H9 (cell line): Measurements from ENCODE around the gene RPL19. TPM values are rescaled to one million over a fixed set of nuclear protein-coding genes. Genes with fewer than 3 reads are reported as not detected.

Experiments
- DNase-seq: peaks from one replicate; pipeline ENCODE4 v3.0.0-alpha.2; 2017
- H2AFZ ChIP-seq: one replicate; pipeline ENCODE4 v1.6.1; 2013; ENCODE audit warnings: mild to moderate bottlenecking, low read length, control low read depth, moderate library complexity
- H2AK5ac ChIP-seq: 2 replicates; pipeline ENCODE4 v1.6.1; 2013; ENCODE audit warnings: low read length, control low read depth, mixed read lengths; ENCODE audit not compliant: insufficient read length
- H2BK120ac ChIP-seq: one replicate; pipeline ENCODE4 v1.6.1; 2013; ENCODE audit warnings: low read depth, mild to moderate bottlenecking, low read length, control low read depth, inconsistent platforms; ENCODE audit not compliant: poor library complexity, severe bottlenecking
- H2BK12ac ChIP-seq: 2 replicates; pipeline ENCODE4 v1.6.1; 2013; ENCODE audit warnings: low read length, control low read depth, mixed read lengths, low read depth; ENCODE audit not compliant: insufficient read length
- H2BK15ac ChIP-seq: 2 replicates; pipeline ENCODE4 v1.6.1; 2013; ENCODE audit warnings: low read depth, low read length, control low read depth
- H2BK20ac ChIP-seq: one replicate; pipeline ENCODE4 v1.6.1; 2013; ENCODE audit warnings: low read depth, mild to moderate bottlenecking, low read length, control low read depth, inconsistent platforms; ENCODE audit not compliant: poor library complexity, severe bottlenecking
- H2BK5ac ChIP-seq: 2 replicates; pipeline ENCODE4 v1.6.1; 2013; ENCODE audit warnings: low read length, control low read depth, mixed read lengths; ENCODE audit not compliant: insufficient read length
- H3K14ac ChIP-seq: 2 replicates; pipeline ENCODE4 v1.6.1; 2013; ENCODE audit warnings: low read length, control low read depth; ENCODE audit not compliant: insufficient read depth
- H3K18ac ChIP-seq: 2 replicates; pipeline ENCODE4 v1.6.1; 2013; ENCODE audit warnings: low read depth, mild to moderate bottlenecking, mixed read lengths, low read length, control low read depth; ENCODE audit not compliant: insufficient read length
- H3K23ac ChIP-seq: 2 replicates; pipeline ENCODE4 v1.6.1; 2013; ENCODE audit warnings: low read length, control low read depth, mixed read lengths, low read depth; ENCODE audit not compliant: insufficient read length
- H3K23me2 ChIP-seq: 2 replicates; pipeline ENCODE4 v1.6.1; 2013; ENCODE audit warnings: low read depth, mild to moderate bottlenecking, mixed read lengths, low read length, control low read depth; ENCODE audit not compliant: insufficient read length, poor library complexity, severe bottlenecking
- H3K27ac ChIP-seq: 2 replicates; pipeline ENCODE4 v1.5.1; 2013; ENCODE audit warnings: low read length, control low read depth, mixed read lengths, low read depth; ENCODE audit not compliant: insufficient read length
- H3K27me3 ChIP-seq: 2 replicates; pipeline ENCODE4 v1.6.1; 2013; ENCODE audit warnings: low read length, control low read depth, inconsistent platforms; ENCODE audit not compliant: insufficient read depth
- H3K4ac ChIP-seq: 2 replicates; pipeline ENCODE4 v1.6.1; 2013; ENCODE audit warnings: low read depth, mild to moderate bottlenecking, control low read depth, inconsistent platforms, low read length, moderate library complexity
- H3K4me1 ChIP-seq: 2 replicates; pipeline ENCODE4 v1.6.1; 2013; ENCODE audit warnings: low read length, control low read depth, inconsistent platforms; ENCODE audit not compliant: insufficient read depth
- H3K4me2 ChIP-seq: 2 replicates; pipeline ENCODE4 v1.6.1; 2013; ENCODE audit warnings: low read length, control low read depth, mixed read lengths; ENCODE audit not compliant: insufficient read length, insufficient read depth
- H3K56ac ChIP-seq: 2 replicates; pipeline ENCODE4 v1.6.1; 2013; ENCODE audit warnings: low read depth, mild to moderate bottlenecking, mixed read lengths, low read length, control low read depth; ENCODE audit not compliant: insufficient read length
- H3K79me1 ChIP-seq: 2 replicates; pipeline ENCODE4 v1.6.1; 2013; ENCODE audit warnings: low read depth, mild to moderate bottlenecking, moderate library complexity, low read length, control low read depth, inconsistent platforms; ENCODE audit not compliant: insufficient read depth, poor library complexity, severe bottlenecking
- H3K79me2 ChIP-seq: 2 replicates; pipeline ENCODE4 v1.6.1; 2013; ENCODE audit warnings: low read length, control low read depth, inconsistent platforms; ENCODE audit not compliant: insufficient read depth
- H3K9ac ChIP-seq: 2 replicates; pipeline ENCODE4 v1.6.1; 2013; ENCODE audit warnings: low read length, control low read depth, mixed read lengths; ENCODE audit not compliant: insufficient read length; ENCODE audit errors: extremely low read depth
- H3K9me3 ChIP-seq: one replicate; pipeline ENCODE4 v1.6.1; 2013; ENCODE audit warnings: low read depth, low read length, inconsistent platforms; ENCODE audit not compliant: control insufficient read depth
- H3T11ph ChIP-seq: one replicate; pipeline ENCODE4 v1.6.1; 2013; ENCODE audit warnings: mild to moderate bottlenecking, low read length, control low read depth, inconsistent platforms
- H4K20me1 ChIP-seq: one replicate; pipeline ENCODE4 v1.6.1; 2013; ENCODE audit not compliant: control insufficient read depth, insufficient read length, insufficient read depth
- H4K5ac ChIP-seq: 2 replicates; pipeline ENCODE4 v1.6.1; 2013; ENCODE audit warnings: low read depth, mild to moderate bottlenecking, mixed read lengths, low read length, control low read depth; ENCODE audit not compliant: insufficient read length
- H4K8ac ChIP-seq: replicated peaks from 2 replicates; pipeline ENCODE4 v1.6.1; 2013; ENCODE audit warnings: low read length, control low read depth, mixed read lengths, low read depth; ENCODE audit not compliant: insufficient read length
- H4K91ac ChIP-seq: 2 replicates; pipeline ENCODE4 v1.6.1; 2013; ENCODE audit warnings: low read depth, mild to moderate bottlenecking, moderate library complexity, mixed read lengths, low read length, control low read depth; ENCODE audit not compliant: insufficient read length
- H3K27ac Mint-ChIP-seq, 3 experiments: 2 replicates in 2 of 3; 3 replicates in 1 of 3; pipeline ENCODE4 v1.8.0; 2020 to 2021; ENCODE audit warnings: mixed read lengths in 3 of 3, mild to moderate bottlenecking in 1 of 3, moderate library complexity in 1 of 3
- H3K27me3 Mint-ChIP-seq: 2 replicates; pipeline ENCODE4 v1.8.0; 2021; ENCODE audit warnings: low read depth, mild to moderate bottlenecking, moderate library complexity, mixed read lengths
- H3K36me3 Mint-ChIP-seq, 3 experiments: 2 replicates in 2 of 3; 3 replicates in 1 of 3; pipeline ENCODE4 v1.8.0; 2020 to 2021; ENCODE audit warnings: low read depth in 3 of 3, mixed read lengths in 3 of 3; ENCODE audit not compliant: insufficient read depth in 1 of 3
- H3K4me1 Mint-ChIP-seq, 2 experiments: 2 replicates each; pipeline ENCODE4 v1.8.0; 2020; ENCODE audit warnings: mixed read lengths in 2 of 2
- H3K4me3 Mint-ChIP-seq, 2 experiments: 2 replicates in 1 of 2; 3 replicates in 1 of 2; pipeline ENCODE4 v1.8.0; 2020 to 2021; ENCODE audit warnings: mild to moderate bottlenecking in 2 of 2, mixed read lengths in 2 of 2, moderate library complexity in 1 of 2
- H3K9me3 Mint-ChIP-seq, 2 experiments: 2 replicates in 1 of 2; 3 replicates in 1 of 2; pipeline ENCODE4 v1.8.0; 2020; ENCODE audit warnings: mild to moderate bottlenecking in 2 of 2, mixed read lengths in 2 of 2, moderate library complexity in 1 of 2
- CTCF ChIP-seq: fragments of 200-600 bp; sonication (generic); conservative IDR thresholded peaks from 3 replicates; pipeline ENCODE4 v1.8.0; 2021; ENCODE audit warnings: antibody characterized with exemption, mild to moderate bottlenecking
- WGBS: extraction: QIAGEN DNeasy Blood & Tissue Kit; methylation state at CpG from one replicate; pipeline ENCODE4 v1.1.7; 2013; ENCODE audit warnings: missing lambda C conversion rate, low lambda C conversion rate, mixed read lengths; ENCODE audit not compliant: insufficient read length; ENCODE audit errors: extremely low coverage; 5-methylcytosine and 5-hydroxymethylcytosine counted together
- total RNA-seq: library from RNA; stranded (reverse); gene quantifications from 2 replicates; pipeline ENCODE4 v1.2.1, GENCODE V29; 2021

RPL19 gene
- total RNA-seq, 1 experiment from 2014 or later: 2,038 TPM

- Mint-ChIP-seq H3K27ac (no peak overlapping the region), H3K9me3 (peaks cover 4 to 8% of the 10 kb centered on the region in 2 experiments; a peak in 4 of 5 replicates), H3K27me3 (peaks cover 17% of the 10 kb centered on the region), H3K4me1 (peaks cover 28 to 49% of the 10 kb centered on the region in 2 experiments), H3K36me3 (peaks cover 9 to 23% (median 15%) of the 10 kb centered on the region in 3 experiments), H3K4me3 (no peak overlapping the region)
- Histone ChIP-seq H4K20me1 (no peaks in the 10 kb centered on the region), H3K14ac (no peak overlapping the region), H4K5ac (no peak overlapping the region), H3K79me1 (no peaks in the 10 kb centered on the region), H2BK15ac (no peak overlapping the region), H3K4me1 (no peaks in the 10 kb centered on the region; the same call in 1 of the 2 replicates), H3K9ac (no peak overlapping the region), H3K27ac (no peak overlapping the region), H3K18ac (no peak overlapping the region), H3K79me2 (no peaks in the 10 kb centered on the region), H4K8ac (no peak overlapping the region), H2AK5ac (no peak overlapping the region), H3K23me2 (no peaks in the 10 kb centered on the region), H2BK5ac (no peak overlapping the region), H3K9me3 (no peaks in the 10 kb centered on the region), H4K91ac (no peak overlapping the region), H3K4ac (no peak overlapping the region), H2AFZ (no peak overlapping the region), H3K27me3 (peaks cover under 1% of the 10 kb centered on the region; the same call in 1 of the 2 replicates), H2BK20ac (no peak overlapping the region), H2BK120ac (no peak overlapping the region), H3K23ac (no peak overlapping the region), H2BK12ac (no peak overlapping the region), H3K56ac (no peak overlapping the region), H3K4me2 (no peak overlapping the region), H3T11ph (no peak overlapping the region)
- no CpG with 5 or more reads among the region's 5 CpGs for WGBS
- TF ChIP-seq CTCF: no peak
- peak; percentile 31 for DNase-seq
These were observed 28.1 kb upstream of the RPL19 start for GRCh38 chr17:39171933-39172332.
